Measurements from ENCODE around the gene COL3A1.

DNA sequence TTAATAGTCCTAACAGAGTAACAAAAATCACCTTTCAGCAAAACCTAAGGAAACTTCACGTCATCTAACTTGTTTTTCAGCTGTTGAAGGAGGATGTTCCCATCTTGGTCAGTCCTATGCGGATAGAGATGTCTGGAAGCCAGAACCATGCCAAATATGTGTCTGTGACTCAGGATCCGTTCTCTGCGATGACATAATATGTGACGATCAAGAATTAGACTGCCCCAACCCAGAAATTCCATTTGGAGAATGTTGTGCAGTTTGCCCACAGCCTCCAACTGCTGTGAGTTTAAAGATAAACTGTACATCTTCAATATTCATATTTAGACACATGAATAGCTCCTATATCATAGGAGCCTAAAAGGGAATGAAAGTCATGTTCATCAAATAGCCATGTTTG is 10.5 kb downstream of the COL3A1 start:
- TF ChIP-seq, protein P1, sequence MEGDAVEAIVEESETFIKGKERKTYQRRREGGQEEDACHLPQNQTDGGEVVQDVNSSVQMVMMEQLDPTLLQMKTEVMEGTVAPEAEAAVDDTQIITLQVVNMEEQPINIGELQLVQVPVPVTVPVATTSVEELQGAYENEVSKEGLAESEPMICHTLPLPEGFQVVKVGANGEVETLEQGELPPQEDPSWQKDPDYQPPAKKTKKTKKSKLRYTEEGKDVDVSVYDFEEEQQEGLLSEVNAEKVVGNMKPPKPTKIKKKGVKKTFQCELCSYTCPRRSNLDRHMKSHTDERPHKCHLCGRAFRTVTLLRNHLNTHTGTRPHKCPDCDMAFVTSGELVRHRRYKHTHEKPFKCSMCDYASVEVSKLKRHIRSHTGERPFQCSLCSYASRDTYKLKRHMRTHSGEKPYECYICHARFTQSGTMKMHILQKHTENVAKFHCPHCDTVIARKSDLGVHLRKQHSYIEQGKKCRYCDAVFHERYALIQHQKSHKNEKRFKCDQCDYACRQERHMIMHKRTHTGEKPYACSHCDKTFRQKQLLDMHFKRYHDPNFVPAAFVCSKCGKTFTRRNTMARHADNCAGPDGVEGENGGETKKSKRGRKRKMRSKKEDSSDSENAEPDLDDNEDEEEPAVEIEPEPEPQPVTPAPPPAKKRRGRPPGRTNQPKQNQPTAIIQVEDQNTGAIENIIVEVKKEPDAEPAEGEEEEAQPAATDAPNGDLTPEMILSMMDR (IDR thresholded peaks at IDR 0.05): no peak
- no peak for TF ChIP-seq POLR2AphosphoS5 (IDR thresholded peaks at IDR 0.05; ENCODE audit: insufficient read depth in 1 of 2, low read depth in 1 of 2)

Data from vagina (tissue), 2 donors.